GM19467 (cell line): ENCODE measurements around the gene ZMYM5.
"Not testable (repeated sequence)": the region's sequence is repeated elsewhere in the genome, so short reads cannot be mapped to it uniquely, and the experiment has no call there.

ENCODE experiments used
- ATAC-seq: cut with Tn5 transposase; IDR thresholded peaks from one replicate; pipeline ENCODE4 v1.9.1; 2021; ENCODE audit warnings: mild to moderate bottlenecking, moderate library complexity; ENCODE audit not compliant: unreplicated experiment

ZMYM5 gene

GRCh38 chr13:19863323-19864023, at the start of gene ZMYM5:
ZMYM5 (minus strand) TSS chr13:19863649; CDS start chr13:19852180, 11,469 bp downstream.
- ATAC-seq, result peak; percentile 84

DNA sequence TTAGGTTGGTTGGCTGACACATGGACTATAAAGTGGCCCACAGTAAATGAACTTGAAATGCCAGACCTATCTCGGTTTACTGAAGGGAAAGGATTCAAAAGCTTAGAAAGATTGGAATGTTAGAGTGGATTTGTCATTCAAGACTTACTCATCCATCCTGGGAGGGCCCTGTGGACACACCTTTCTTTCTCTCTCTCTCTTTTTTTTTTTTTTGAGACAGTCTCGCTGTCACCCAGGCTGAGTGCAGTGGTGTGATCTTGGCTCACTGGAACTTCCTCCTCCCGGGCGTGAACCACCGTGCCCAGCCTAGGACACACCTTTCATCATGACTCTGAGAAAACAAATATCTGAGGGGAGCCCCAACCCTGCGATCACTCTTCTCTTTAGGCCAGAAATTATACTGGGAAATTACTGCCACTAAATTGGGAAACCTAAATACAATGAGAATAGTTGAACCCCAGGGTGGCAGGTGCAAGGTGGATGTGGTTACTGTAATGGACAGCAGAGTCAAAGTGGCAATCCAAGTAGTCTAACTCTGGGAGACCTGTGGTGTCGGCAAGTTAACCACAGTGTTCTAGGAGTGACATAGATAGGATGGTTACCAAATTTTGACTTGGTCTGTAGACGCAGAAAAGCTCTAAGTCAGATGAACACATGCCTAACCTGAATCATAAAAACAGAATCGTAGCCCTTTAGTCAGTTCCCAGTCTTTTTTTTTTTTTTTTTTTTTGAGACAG, 47.1 kb upstream of the ZMYM5 start:
- ATAC-seq, result no peak

GRCh38 chr13:19908350-19908986, 45.0 kb upstream of the ZMYM5 start:
- no peak for ATAC-seq

- ATAC-seq, result not testable (repeated sequence)
Observed at GRCh38 chr13:19905487-19906195, 42.2 kb upstream of the ZMYM5 start.

GRCh38 chr13:19890030-19890429, 26.6 kb upstream of the ZMYM5 start:
- ATAC-seq, result no peak

DNA sequence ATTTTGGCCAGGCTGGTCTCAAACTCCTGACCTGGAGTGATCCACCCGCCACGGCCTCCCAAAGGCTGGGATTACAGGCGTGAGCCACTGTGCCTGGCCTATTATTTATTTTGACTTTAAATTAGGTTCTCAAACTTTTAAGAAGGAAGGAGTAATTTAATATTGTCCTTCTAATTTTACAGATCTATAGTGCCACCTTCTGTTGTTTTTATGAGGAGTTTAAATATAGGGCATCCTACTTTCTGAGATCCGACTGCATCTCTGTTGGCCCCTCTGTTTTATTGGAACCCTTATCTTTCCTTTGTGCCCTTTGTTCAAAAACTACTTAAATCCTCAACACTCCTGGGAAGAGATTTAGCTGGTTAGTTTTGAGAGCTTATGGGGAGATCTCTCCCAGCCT, 25.4 kb upstream of the ZMYM5 start:
- ATAC-seq, result no peak

- ATAC-seq, result no peak
Observed at GRCh38 chr13:19882231-19882630, 18.8 kb upstream of the ZMYM5 start.

DNA sequence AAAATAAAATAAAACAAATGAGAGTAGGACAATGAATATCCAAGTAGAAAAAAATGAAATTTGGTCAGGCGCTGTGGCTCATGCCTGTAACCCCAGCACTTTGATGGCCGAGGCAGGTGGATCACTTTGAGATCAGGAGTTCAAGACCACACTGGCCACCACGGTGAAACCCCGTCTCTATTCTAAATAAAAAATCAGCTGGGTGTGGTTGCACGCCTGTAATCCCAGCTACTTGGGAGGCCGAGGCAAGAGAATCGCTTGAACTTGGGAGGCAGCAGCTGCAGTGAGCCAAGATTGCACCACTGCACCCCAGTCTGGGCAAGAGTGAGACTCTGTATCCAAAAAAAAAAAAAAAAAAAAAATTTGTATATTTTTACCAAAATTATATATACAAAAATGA, 18.2 kb upstream of the ZMYM5 start:
- no peak for ATAC-seq

DNA sequence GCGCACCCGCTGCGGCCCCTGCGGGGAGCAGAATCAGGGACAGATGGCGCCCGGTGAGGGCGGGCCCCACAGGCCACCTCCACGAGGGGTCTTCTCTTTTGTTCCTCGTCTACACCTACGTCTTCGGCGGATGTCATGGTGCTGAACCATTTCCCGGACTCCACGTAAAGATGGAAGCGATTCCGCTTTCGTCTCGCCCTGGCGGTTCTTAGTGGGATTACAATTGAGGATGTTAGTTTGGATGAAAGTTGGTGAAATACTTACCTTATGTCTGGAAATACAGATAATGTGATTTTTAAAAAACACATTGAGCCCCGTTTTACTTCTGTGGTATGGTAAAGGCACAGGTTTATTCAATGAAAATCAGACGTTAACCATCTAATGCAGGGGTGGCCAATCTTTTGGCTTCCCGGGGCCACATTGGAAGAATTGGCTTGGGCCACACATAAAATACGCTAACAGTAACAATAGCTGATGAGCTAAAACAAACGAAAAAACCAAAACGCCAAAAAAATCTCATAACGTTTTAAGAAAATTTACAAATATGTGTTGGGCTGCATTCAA, 1.4 kb upstream of the ZMYM5 start:
- ATAC-seq, result no peak

GRCh38 chr13:19864024-19864745, 736 bp upstream of the ZMYM5 start:
- ATAC-seq, result peak; percentile 22

DNA sequence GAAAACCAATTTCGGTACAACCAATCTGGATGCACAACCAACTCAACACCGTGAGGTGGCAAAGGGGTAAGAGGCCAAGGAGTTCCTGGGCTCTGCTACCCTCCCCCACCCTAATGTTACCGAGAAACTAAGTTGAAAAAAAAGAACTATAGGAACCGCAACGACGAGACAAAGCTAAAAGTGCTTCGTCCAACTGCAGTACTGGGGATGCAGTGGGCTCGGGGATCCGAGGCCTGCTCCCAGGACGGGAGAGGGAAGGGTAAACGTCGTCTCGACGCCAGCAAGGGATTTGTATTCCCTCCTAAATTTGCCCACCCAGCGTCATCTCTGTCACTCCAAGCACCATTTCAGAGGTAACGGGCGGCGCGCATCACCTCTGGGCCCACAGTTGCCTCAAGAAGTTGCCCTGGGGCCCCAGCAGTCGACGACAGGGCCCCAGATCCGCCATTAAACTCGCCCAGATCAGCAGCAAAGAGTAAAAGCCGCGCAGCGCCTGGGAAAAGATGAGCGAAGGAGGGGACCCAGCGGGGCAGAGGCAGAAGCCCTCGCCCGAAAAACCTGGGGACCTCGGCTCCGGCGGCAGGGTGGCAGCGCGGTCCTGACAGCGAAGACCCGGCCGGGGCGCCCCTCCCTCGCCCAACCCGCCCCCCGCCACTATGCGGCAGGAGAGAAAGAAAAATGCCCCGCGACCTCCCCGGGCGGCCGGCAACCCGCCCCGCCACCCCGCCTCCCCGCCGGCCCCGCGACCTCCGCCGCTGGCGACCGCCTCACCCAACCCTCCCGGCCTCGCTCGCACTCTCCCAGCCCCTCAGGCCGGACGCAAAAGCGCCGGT, 752 bp downstream of the ZMYM5 start:
- ATAC-seq, result peak; percentile 12

GRCh38 chr13:19861762-19862161, 1.7 kb downstream of the ZMYM5 start:
- no peak for ATAC-seq

GRCh38 chr13:19860884-19861655, 2.4 kb downstream of the ZMYM5 start:
- ATAC-seq, result no peak

GRCh38 chr13:19857637-19858036, 5.8 kb downstream of the ZMYM5 start:
- not testable (repeated sequence) for ATAC-seq

DNA sequence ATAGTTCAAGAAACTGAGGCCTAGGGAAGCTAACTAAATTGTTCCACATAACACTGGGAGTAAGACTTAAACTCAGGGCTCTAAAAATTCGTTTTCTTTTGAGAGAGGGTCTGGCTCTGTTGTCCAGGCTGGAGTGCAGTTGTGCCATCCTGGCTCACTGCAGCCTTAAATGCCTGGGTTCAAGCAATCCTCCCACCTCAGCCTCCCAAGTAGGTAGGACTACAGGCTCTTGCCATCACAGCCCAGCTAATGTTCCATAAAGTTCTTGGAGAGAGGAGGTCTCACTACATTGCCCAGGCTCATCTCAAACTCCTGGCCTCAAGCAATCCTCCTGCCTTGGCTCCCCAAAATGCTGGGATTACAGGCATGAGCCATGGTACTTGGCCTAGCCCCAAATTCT, 10.7 kb downstream of the ZMYM5 start:
- no peak for ATAC-seq

GRCh38 chr13:19845758-19846157, 17.7 kb downstream of the ZMYM5 start:
- no peak for ATAC-seq

GRCh38 chr13:19838865-19839275, 24.6 kb downstream of the ZMYM5 start:
- ATAC-seq, result no peak

DNA sequence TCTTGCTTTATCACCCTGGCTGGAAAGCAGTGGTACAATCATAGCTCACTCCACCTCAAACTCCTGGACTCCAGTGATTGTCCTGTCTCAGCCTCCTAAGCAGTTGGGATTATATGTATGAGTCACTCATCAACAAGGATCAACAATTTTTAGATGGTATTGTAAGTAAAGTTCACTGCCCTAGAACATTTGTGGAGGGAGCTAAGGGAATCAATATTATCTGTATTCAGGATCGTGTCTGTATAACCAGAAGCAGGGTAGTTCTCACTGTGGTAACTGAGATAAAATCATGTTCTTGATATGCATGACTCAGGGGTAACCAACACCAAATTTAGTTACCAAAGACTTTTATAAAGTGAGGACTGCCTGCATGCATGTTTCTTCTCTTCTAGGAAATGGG, 27.0 kb downstream of the ZMYM5 start:
- ATAC-seq, result no peak

GRCh38 chr13:19834704-19835103, 28.7 kb downstream of the ZMYM5 start:
- no peak for ATAC-seq
